ENCODE results near the gene KRTAP20-2. TPM values are rescaled to one million over a fixed set of nuclear protein-coding genes. Genes with fewer than 3 reads are reported as not detected.

The KRTAP20-2 gene
- total RNA-seq, 2 donors from 2014 or later: not detected

- no peaks in the 10 kb centered on the region for H3K9me3 ChIP-seq
- no peaks in the 10 kb centered on the region for H3K36me3 ChIP-seq
- H3K27ac ChIP-seq: no peak overlapping the region
- no peaks in the 10 kb centered on the region for H3K27me3 ChIP-seq
- no peak for TF ChIP-seq CTCF (IDR thresholded peaks at IDR 0.05)
- no peaks in the 10 kb centered on the region for H3K4me1 ChIP-seq
- DNase-seq (ENCODE audit: low spot score): no peak
- no peak overlapping the region for H3K4me3 ChIP-seq
Observed at GRCh38 chr21:30646904-30647414, 12.0 kb downstream of the KRTAP20-2 start.

- no peaks in the 10 kb centered on the region for H3K36me3 ChIP-seq
- H3K4me3 ChIP-seq: no peak overlapping the region
- H3K27me3 ChIP-seq: no peaks in the 10 kb centered on the region
- no peaks in the 10 kb centered on the region for H3K9me3 ChIP-seq
- no peak for TF ChIP-seq CTCF (IDR thresholded peaks at IDR 0.05)
- no peak for DNase-seq (ENCODE audit: low spot score)
- no peak overlapping the region for H3K27ac ChIP-seq
- no peaks in the 10 kb centered on the region for H3K4me1 ChIP-seq
Observed at GRCh38 chr21:30652891-30653290, 17.9 kb downstream of the KRTAP20-2 start.

- no peak overlapping the region for H3K4me3 ChIP-seq
- no peak for DNase-seq (ENCODE audit: low spot score)
- H3K27ac ChIP-seq: no peak overlapping the region
- H3K4me1 ChIP-seq: no peaks in the 10 kb centered on the region
- H3K36me3 ChIP-seq: no peaks in the 10 kb centered on the region
- H3K27me3 ChIP-seq: no peaks in the 10 kb centered on the region
- no peaks in the 10 kb centered on the region for H3K9me3 ChIP-seq
- no peak for TF ChIP-seq CTCF (IDR thresholded peaks at IDR 0.05)
Observed at GRCh38 chr21:30668776-30669175, 33.8 kb downstream of the KRTAP20-2 start.

- no peak for TF ChIP-seq CTCF (IDR thresholded peaks at IDR 0.05)
Observed at GRCh38 chr21:30672985-30673650, 38.1 kb downstream of the KRTAP20-2 start.

GRCh38 chr21:30674312-30674711, 39.3 kb downstream of the KRTAP20-2 start:
- H3K9me3 ChIP-seq: no peaks in the 10 kb centered on the region
- H3K27ac ChIP-seq: no peak overlapping the region
- H3K4me1 ChIP-seq: no peaks in the 10 kb centered on the region
- TF ChIP-seq CTCF (IDR thresholded peaks at IDR 0.05): no peak
- H3K36me3 ChIP-seq: no peaks in the 10 kb centered on the region
- H3K4me3 ChIP-seq: no peak overlapping the region
- no peak for DNase-seq (ENCODE audit: low spot score)
- no peaks in the 10 kb centered on the region for H3K27me3 ChIP-seq

More at GRCh38 chr21:30672985-30673650, 38.1 kb downstream of the KRTAP20-2 start:
- H3K9me3 ChIP-seq: no peaks in the 10 kb centered on the region
- no peaks in the 10 kb centered on the region for H3K4me1 ChIP-seq
- no peaks in the 10 kb centered on the region for H3K27me3 ChIP-seq
- no peaks in the 10 kb centered on the region for H3K36me3 ChIP-seq
- H3K4me3 ChIP-seq: no peak overlapping the region
- DNase-seq (ENCODE audit: low spot score): no peak
- H3K27ac ChIP-seq: no peak overlapping the region

- Histone ChIP-seq H3K36me3 (no peaks in the 10 kb centered on the region), H3K4me1 (no peaks in the 10 kb centered on the region), H3K9me3 (no peaks in the 10 kb centered on the region), H3K27me3 (no peaks in the 10 kb centered on the region), H3K27ac (no peak overlapping the region), H3K4me3 (no peak overlapping the region)
- no peak for TF ChIP-seq CTCF (IDR thresholded peaks at IDR 0.05)
- no peak for DNase-seq (ENCODE audit: low spot score)
Observed at GRCh38 chr21:30676737-30677136, 41.7 kb downstream of the KRTAP20-2 start.

All from right atrium auricular region (tissue), 2 donors.